SK-N-SH (cell line): ENCODE results near the gene HSD17B4. TPM values are rescaled to one million over a fixed set of nuclear protein-coding genes. Genes with fewer than 3 reads are reported as not detected.

Source experiments
- CTCF ChIA-PET: fragments of 300-600, 350-600 bp; formaldehyde crosslinking; extraction: SDS; loops from one replicate; lab custom pipeline; 2021; lab: Yijun Ruan, JAX
- POLR2A ChIA-PET: fragments of 350-600 bp; sonication (Branson Sonifier 250); formaldehyde crosslinking; extraction: SDS; loops from one replicate; lab custom pipeline; 2020; ENCODE audit warnings: antibody characterized with exemption, inconsistent platforms; lab: Yijun Ruan, JAX
- DNase-seq: peaks from one replicate; pipeline ENCODE4 v3.0.0; 2012
- H2AFZ ChIP-seq: fragments of 200-600 bp; sonication (generic); 2 replicates; pipeline ENCODE4 v1.8.1; 2016; ENCODE audit warnings: antibody characterized with exemption, mild to moderate bottlenecking, low read depth
- H3F3A ChIP-seq: fragments of 200-600 bp; sonication (generic); replicated peaks from 2 replicates; pipeline ENCODE3; 2016; ENCODE audit warnings: antibody characterized with exemption, mild to moderate bottlenecking; ENCODE audit not compliant: insufficient read depth
- H3K27ac ChIP-seq, 2 experiments: fragments of 200-500 bp in 1 of 2; fragments of 200-600 bp in 1 of 2; sonication (Bioruptor generic) in 1 of 2; sonication (generic), shearing (Covaris generic) in 1 of 2; 2 replicates each; pipeline versions ENCODE4 v1.5.1 to v1.6.1; 2014 to 2016; ENCODE audit warnings: low read depth in 2 of 2, inconsistent platforms in 1 of 2, low read length in 1 of 2, mild to moderate bottlenecking in 1 of 2, mixed read lengths in 1 of 2
- H3K27me3 ChIP-seq: fragments of 200-600 bp; sonication (generic), shearing (Covaris generic); 2 replicates; pipeline ENCODE4 v1.6.1; 2016; ENCODE audit warnings: mixed run types; ENCODE audit not compliant: insufficient read depth
- H3K36me3 ChIP-seq, 2 experiments: fragments of 200-500 bp in 1 of 2; fragments of 200-600 bp in 1 of 2; sonication (Bioruptor generic) in 1 of 2; sonication (generic) in 1 of 2; replicated peaks in 1 of 2; 2 replicates each; pipeline versions ENCODE3 to v1.5.1; 2014 to 2016; ENCODE audit warnings: low read length in 1 of 2, mild to moderate bottlenecking in 1 of 2; ENCODE audit not compliant: insufficient read depth in 2 of 2, control insufficient read depth in 1 of 2
- H3K4me1 ChIP-seq, 2 experiments: fragments of 200-500 bp in 1 of 2; fragments of 200-600 bp in 1 of 2; sonication (Bioruptor generic) in 1 of 2; sonication (generic), shearing (Covaris generic) in 1 of 2; 2 replicates each; pipeline versions ENCODE4 v1.5.1 to v1.6.1; 2014 to 2016; ENCODE audit warnings: low read depth in 1 of 2, low read length in 1 of 2, mixed run types in 1 of 2; ENCODE audit not compliant: insufficient read depth in 2 of 2, control insufficient read depth in 1 of 2
- H3K4me2 ChIP-seq: fragments of 200-600 bp; sonication (generic), shearing (Covaris generic); 2 replicates; pipeline ENCODE4 v1.6.1; 2017; ENCODE audit warnings: mixed run types
- H3K4me3 ChIP-seq, 2 experiments: fragments of 200-500 bp in 1 of 2; fragments of 200-600 bp in 1 of 2; sonication (Bioruptor generic) in 1 of 2; sonication (generic), shearing (Covaris generic) in 1 of 2; 2 replicates each; pipeline versions ENCODE4 v1.5.1 to v1.8.1; 2014 to 2016; ENCODE audit warnings: low read depth in 2 of 2, inconsistent platforms in 1 of 2, low read length in 1 of 2, mild to moderate bottlenecking in 1 of 2, mixed read lengths in 1 of 2, moderate library complexity in 1 of 2
- H3K79me2 ChIP-seq: fragments of 200-600 bp; sonication (generic); 2 replicates; pipeline ENCODE4 v1.8.1; 2017; ENCODE audit warnings: mild to moderate bottlenecking; ENCODE audit not compliant: insufficient read depth
- H3K9ac ChIP-seq: fragments of 200-600 bp; sonication (generic); 2 replicates; pipeline ENCODE4 v1.6.1; 2017; ENCODE audit warnings: mixed run types
- H3K9me2 ChIP-seq: fragments of 200-600 bp; sonication (generic); 2 replicates; pipeline ENCODE4 v1.6.1; 2017; ENCODE audit warnings: mixed run types
- H3K9me3 ChIP-seq: fragments of 200-600 bp; sonication (generic); 2 replicates; pipeline ENCODE4 v1.6.1; 2017; ENCODE audit warnings: mixed run types, mild to moderate bottlenecking, moderate library complexity
- H4K20me1 ChIP-seq: fragments of 200-600 bp; sonication (generic); 2 replicates; pipeline ENCODE4 v1.6.1; 2017; ENCODE audit warnings: mild to moderate bottlenecking, mixed run types; ENCODE audit not compliant: insufficient read depth
- CHD2 ChIP-seq: fragments of 150-350 bp; IDR thresholded peaks from 2 replicates; pipeline ENCODE4 v1.6.1; 2018; ENCODE audit warnings: low read length; ENCODE audit not compliant: partially characterized antibody
- EP300 ChIP-seq, 2 experiments: IDR thresholded peaks; 2 replicates each; pipeline versions ENCODE4 v1.4.0 to v1.6.1; 2012; ENCODE audit warnings: borderline replicate concordance in 1 of 2, low read depth in 1 of 2, low read length in 1 of 2
- FOSL2 ChIP-seq: IDR thresholded peaks from 2 replicates; pipeline ENCODE4 v1.4.0; 2012; ENCODE audit warnings: low read depth, mild to moderate bottlenecking, moderate library complexity, borderline replicate concordance
- GABPA ChIP-seq: IDR thresholded peaks from 2 replicates; pipeline ENCODE4 v1.4.0; 2012; ENCODE audit warnings: low read depth, mild to moderate bottlenecking
- MAX ChIP-seq: IDR thresholded peaks from 2 replicates; pipeline ENCODE4 v1.4.0; 2012; ENCODE audit warnings: low read depth
- NFIC ChIP-seq: IDR thresholded peaks from 2 replicates; pipeline ENCODE4 v1.4.0; 2012; ENCODE audit warnings: borderline replicate concordance
- RAD21 ChIP-seq: IDR thresholded peaks from 2 replicates; pipeline ENCODE4 v1.6.1; 2012; ENCODE audit warnings: mild to moderate bottlenecking, low read length
- REST ChIP-seq: IDR thresholded peaks from 2 replicates; pipeline ENCODE4 v1.6.1; 2012; ENCODE audit warnings: mild to moderate bottlenecking, low read depth, low read length, moderate library complexity
- RXRA ChIP-seq: IDR thresholded peaks from 2 replicates; pipeline ENCODE4 v1.4.0; 2012; ENCODE audit warnings: low read depth, mild to moderate bottlenecking, borderline replicate concordance
- TEAD4 ChIP-seq: IDR thresholded peaks from 2 replicates; pipeline ENCODE4 v1.4.0; 2012; ENCODE audit warnings: mild to moderate bottlenecking, borderline replicate concordance; ENCODE audit not compliant: insufficient read depth
- WGBS: methylation state at CpG from one replicate; pipeline ENCODE4 v1.1.6; 2017; ENCODE audit warnings: low lambda C conversion rate; 5-methylcytosine and 5-hydroxymethylcytosine counted together
- polyA plus RNA-seq, 3 experiments: library from polyadenylated mRNA; depleted of rRNA; stranded (reverse); fragments of >200 nt; gene quantifications; 2 replicates each; pipeline ENCODE4 v1.2.3, GENCODE V29; 2012

Gene HSD17B4
- polyA plus RNA-seq, 1 of the 3 experiments (the other 2 are of a cell fraction), result 119 TPM

DNA sequence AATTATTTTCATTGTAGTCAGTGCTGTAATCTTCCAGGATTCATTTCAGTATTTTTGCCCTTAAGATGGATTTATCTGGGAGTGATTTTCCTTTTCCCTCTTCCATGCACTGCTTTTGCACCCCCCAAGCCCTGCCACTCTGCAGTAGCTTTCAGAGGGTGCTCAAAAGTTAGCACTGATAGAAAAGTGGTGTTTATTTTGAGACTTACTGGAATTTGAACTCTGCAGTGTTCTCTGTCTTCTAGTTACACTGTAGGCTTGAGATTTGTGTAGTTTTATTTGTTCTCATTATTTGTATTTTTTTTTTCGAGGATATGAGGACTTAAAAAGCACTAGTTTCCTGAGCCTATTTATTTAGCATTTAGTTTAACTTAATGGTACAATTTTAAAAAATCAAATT, 70.5 kb downstream of the HSD17B4 start:
- Histone ChIP-seq H3F3A (peaks cover 6% of the 10 kb centered on the region), H3K79me2 (no peaks in the 10 kb centered on the region), H2AFZ (no peak overlapping the region), H3K4me3 (no peak overlapping the region), H3K36me3 (peaks cover 18 to 26% of the 10 kb centered on the region in 2 experiments), H3K9ac (no peak overlapping the region), H3K27ac (no peak overlapping the region), H3K9me2 (no peaks in the 10 kb centered on the region), H4K20me1 (no peaks in the 10 kb centered on the region), H3K9me3 (no peaks in the 10 kb centered on the region), H3K4me2 (no peak overlapping the region), H3K27me3 (no peaks in the 10 kb centered on the region), H3K4me1 (peaks cover 0 to 5% of the 10 kb centered on the region in 2 experiments; a peak in 1 of 4 replicates)
- no peak for TF ChIP-seq TEAD4
- no peak for TF ChIP-seq EP300 (IDR thresholded peaks at IDR 0.05; ENCODE audit: borderline replicate concordance in 1 of 2, low read depth in 1 of 2, low read length in 1 of 2)
- TF ChIP-seq NFIC, result no peak
- no peak for TF ChIP-seq REST
- WGBS, result 89% methylated on average over 1 of the region's 1 CpG
- CTCF ChIA-PET, result no interaction called here
- DNase-seq, result no peak
- POLR2A ChIA-PET, result no interaction called here

- ChIA-PET POLR2A (no interaction called here), CTCF (no interaction called here)
- DNase-seq, result no peak
Observed at GRCh38 chr5:119524485-119524884, 72.2 kb downstream of the HSD17B4 start.

More at GRCh38 chr5:119524485-119524884, 72.2 kb downstream of the HSD17B4 start:
- peaks cover 0 to 5% of the 10 kb centered on the region in 2 experiments; a peak in 1 of 4 replicates for H3K4me1 ChIP-seq
- H3K9ac ChIP-seq, result no peak overlapping the region
- H3F3A ChIP-seq, result peaks cover 9% of the 10 kb centered on the region
- 91% methylated on average over 3 of the region's 3 CpGs for WGBS
- H3K4me3 ChIP-seq, result no peak overlapping the region
- H3K27me3 ChIP-seq, result no peaks in the 10 kb centered on the region
- peaks cover 25 to 34% of the 10 kb centered on the region in 2 experiments for H3K36me3 ChIP-seq
- H3K4me2 ChIP-seq, result no peak overlapping the region
- H2AFZ ChIP-seq, result no peak overlapping the region
- H3K9me2 ChIP-seq, result no peaks in the 10 kb centered on the region
- no peak for TF ChIP-seq TEAD4
- no peak for TF ChIP-seq CHD2
- no peak for TF ChIP-seq MAX
- no peak for TF ChIP-seq FOSL2
- TF ChIP-seq GABPA, result no peak
- TF ChIP-seq NFIC, result no peak
- no peak for TF ChIP-seq RXRA
- no peak for TF ChIP-seq EP300 (IDR thresholded peaks at IDR 0.05; ENCODE audit: borderline replicate concordance in 1 of 2, low read depth in 1 of 2, low read length in 1 of 2)
- TF ChIP-seq RAD21, result no peak
- TF ChIP-seq, all 33 proteins: peak for 0
- Histone ChIP-seq H4K20me1 (no peaks in the 10 kb centered on the region), H3K79me2 (no peaks in the 10 kb centered on the region), H3K27ac (no peak overlapping the region), H3K9me3 (no peaks in the 10 kb centered on the region)
